Measurements from ENCODE around the gene TRAK1.
A peak's percentile ranks its signal among the peaks of the same experiment; 100 is the strongest.

Gene TRAK1

GRCh38 chr3:42190701-42191442 lies 99.7 kb downstream of the TRAK1 start:
- no peak for DNase-seq (ENCODE audit: insufficient read length, low spot score)
- TF ChIP-seq POU2F2 (IDR thresholded peaks at IDR 0.05; ENCODE audit: low read depth, low read length), result peak; percentile 61; the same call in 1 of the 2 replicates
- TF ChIP-seq SPI1 (IDR thresholded peaks at IDR 0.05; ENCODE audit: low read depth, low read length), result no peak
- FAIRE-seq, result peak; percentile 88

DNA sequence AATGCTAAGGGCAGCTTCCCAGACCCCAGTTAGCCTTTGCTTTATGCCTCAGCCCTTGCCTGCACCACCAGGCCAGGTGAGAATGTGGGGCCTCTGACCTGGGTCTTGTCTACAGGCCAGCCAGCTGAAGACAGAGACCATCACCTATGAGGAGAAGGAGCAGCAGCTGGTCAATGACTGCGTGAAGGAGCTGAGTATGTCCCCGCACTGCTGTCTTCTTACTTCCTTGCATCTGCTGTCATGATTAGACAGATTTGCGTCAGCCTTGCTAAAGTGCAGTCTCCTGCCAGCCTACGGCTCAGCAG lies 100.2 kb downstream of the TRAK1 start:
- no peak for TF ChIP-seq SPI1 (IDR thresholded peaks at IDR 0.05; ENCODE audit: low read depth, low read length)
- no peak for TF ChIP-seq POLR2AphosphoS5 (IDR thresholded peaks at IDR 0.05; ENCODE audit: low read depth, low read length)
- TF ChIP-seq POU2F2 (IDR thresholded peaks at IDR 0.05; ENCODE audit: low read depth, low read length), result no peak
- no peak for FAIRE-seq
- no peak for DNase-seq (ENCODE audit: insufficient read length, low spot score)

DNA sequence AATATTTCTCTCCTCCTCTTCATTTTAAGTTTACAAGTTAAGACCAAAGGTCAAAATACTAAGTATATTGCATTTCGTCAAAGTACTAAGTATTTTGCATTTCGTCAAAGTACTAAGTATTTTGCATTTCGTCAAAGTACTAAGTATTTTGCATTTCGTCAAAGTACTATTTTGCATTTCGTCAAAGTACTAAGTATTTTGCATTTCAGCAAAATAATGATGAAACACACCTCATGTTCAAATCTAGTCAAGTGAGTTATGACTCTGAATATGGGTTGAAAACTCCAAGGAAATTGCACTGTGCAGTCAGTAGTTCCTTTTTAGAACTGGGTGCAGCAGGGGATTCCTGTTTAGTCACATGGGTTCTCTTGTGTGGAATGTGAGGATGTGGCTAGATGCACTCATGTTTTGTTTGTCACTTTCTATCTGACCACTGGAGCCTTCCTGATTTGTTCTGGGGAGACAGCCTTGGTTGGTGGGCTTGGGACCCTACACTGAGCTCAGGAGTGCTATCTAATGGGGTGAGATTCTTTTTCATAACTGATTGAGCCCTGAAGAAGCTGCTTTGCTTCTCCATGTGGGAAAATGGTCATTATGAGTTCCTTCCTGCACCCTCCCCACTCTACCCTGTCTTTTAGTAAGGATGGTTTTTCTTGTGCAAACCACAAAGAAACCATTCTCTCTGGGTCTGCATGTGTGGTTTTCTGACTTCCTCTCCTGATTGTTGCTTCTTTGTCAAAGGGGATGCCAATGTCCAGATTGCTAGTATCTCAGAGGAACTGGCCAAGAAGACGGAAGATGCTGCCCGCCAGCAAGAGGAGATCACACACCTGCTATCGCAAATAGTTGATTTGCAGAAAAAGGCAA lies 101.4 kb downstream of the TRAK1 start:
- DNase-seq (ENCODE audit: insufficient read length, low spot score) (no peak), FAIRE-seq (peak; percentile 91)
- no peak for TF ChIP-seq POLR2AphosphoS5 (IDR thresholded peaks at IDR 0.05; ENCODE audit: low read depth, low read length)
- no peak for TF ChIP-seq POLR2A (IDR thresholded peaks at IDR 0.05; ENCODE audit: low read depth, low read length)
- peak; percentile 66; the same call in 1 of the 2 replicates for TF ChIP-seq POU2F2 (IDR thresholded peaks at IDR 0.05; ENCODE audit: low read depth, low read length)
- TF ChIP-seq SPI1 (IDR thresholded peaks at IDR 0.05; ENCODE audit: low read depth, low read length), result peak; percentile 91
- TF ChIP-seq TAF1 (IDR thresholded peaks at IDR 0.05; ENCODE audit: low read depth, low read length), result no peak

GRCh38 chr3:42194943-42195510 lies 103.9 kb downstream of the TRAK1 start:
- peak; percentile 81 for FAIRE-seq
- TF ChIP-seq POLR2A (IDR thresholded peaks at IDR 0.05; ENCODE audit: low read depth, low read length), result no peak
- TF ChIP-seq SPI1 (IDR thresholded peaks at IDR 0.05; ENCODE audit: low read depth, low read length), result peak; percentile 81

DNA sequence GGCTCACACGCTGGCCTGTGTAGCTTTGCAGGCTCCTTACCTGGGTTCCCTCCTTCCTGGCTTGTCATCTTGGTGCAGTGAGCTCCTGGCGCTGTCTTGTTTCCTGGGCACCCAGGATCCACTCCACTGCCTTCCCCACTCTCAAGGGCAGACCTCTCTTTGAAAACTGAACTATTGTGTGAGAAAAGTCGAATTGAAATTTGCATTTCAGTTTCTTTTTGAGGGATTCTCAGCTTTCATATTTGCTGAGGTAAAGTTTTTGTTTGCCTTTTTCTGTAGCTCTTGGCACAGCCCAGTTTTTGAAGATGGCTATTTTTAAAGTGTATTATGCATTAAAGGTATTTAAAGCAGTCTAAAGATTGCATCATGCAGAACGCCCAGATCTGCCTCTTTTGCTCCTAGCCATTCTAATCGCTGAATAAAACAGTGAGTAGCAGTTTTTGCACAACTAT lies 104.7 kb downstream of the TRAK1 start:
- TF ChIP-seq POU2F2 (IDR thresholded peaks at IDR 0.05; ENCODE audit: low read depth, low read length) (peak; percentile 91), POLR2A (IDR thresholded peaks at IDR 0.05; ENCODE audit: low read depth, low read length) (peak; percentile 37; the same call in 1 of the 2 replicates), TAF1 (IDR thresholded peaks at IDR 0.05; ENCODE audit: low read depth, low read length) (no peak), PAX5 (IDR thresholded peaks at IDR 0.05; ENCODE audit: insufficient read depth, low read length, severe bottlenecking) (peak; percentile 72), POLR2AphosphoS5 (IDR thresholded peaks at IDR 0.05; ENCODE audit: low read depth, low read length) (no peak), SPI1 (IDR thresholded peaks at IDR 0.05; ENCODE audit: low read depth, low read length) (no peak)
- DNase-seq (ENCODE audit: insufficient read length, low spot score) (no peak), FAIRE-seq (peak; percentile 93)

More at GRCh38 chr3:42194943-42195510, 103.9 kb downstream of the TRAK1 start:
- no peak for DNase-seq (ENCODE audit: insufficient read length, low spot score)

GRCh38 chr3:42198709-42199108 lies 107.6 kb downstream of the TRAK1 start:
- TF ChIP-seq POU2F2 (IDR thresholded peaks at IDR 0.05; ENCODE audit: low read depth, low read length), result no peak
- TF ChIP-seq SPI1 (IDR thresholded peaks at IDR 0.05; ENCODE audit: low read depth, low read length), result no peak
- no peak for TF ChIP-seq TAF1 (IDR thresholded peaks at IDR 0.05; ENCODE audit: low read depth, low read length)
- TF ChIP-seq POLR2A (IDR thresholded peaks at IDR 0.05; ENCODE audit: low read depth, low read length), result no peak
- no peak for TF ChIP-seq PAX5 (IDR thresholded peaks at IDR 0.05; ENCODE audit: insufficient read depth, low read length, severe bottlenecking)
- no peak for TF ChIP-seq POLR2AphosphoS5 (IDR thresholded peaks at IDR 0.05; ENCODE audit: low read depth, low read length)
- peak; percentile 47 for FAIRE-seq
- no peak for DNase-seq (ENCODE audit: insufficient read length, low spot score)

DNA sequence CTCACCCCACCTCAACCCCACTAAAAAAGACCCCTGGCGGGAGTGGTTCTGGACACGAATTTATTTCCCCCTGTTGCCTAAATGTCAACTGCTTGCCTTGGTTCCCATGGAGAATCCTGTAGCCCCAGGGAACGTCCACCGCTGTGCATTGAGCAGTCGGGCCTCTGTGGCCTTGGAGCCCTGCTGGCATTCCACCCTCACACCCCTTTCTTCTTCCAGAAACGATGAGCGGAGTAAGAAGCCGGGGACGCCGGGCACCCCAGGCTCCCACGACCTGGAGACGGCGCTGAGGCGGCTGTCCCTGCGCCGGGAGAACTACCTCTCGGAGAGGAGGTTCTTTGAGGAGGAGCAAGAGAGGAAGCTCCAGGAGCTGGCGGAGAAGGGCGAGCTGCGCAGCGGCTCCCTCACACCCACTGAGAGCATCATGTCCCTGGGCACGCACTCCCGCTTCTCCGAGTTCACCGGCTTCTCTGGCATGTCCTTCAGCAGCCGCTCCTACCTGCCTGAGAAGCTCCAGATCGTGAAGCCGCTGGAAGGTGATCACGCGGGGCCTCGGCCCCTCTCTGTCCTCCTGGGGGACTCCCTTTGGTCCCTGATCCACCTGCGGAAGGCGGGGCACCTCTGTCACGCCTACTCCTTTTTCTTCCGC lies 111.2 kb downstream of the TRAK1 start:
- no peak for DNase-seq (ENCODE audit: insufficient read length, low spot score)
- no peak for FAIRE-seq
- TF ChIP-seq PAX5 (IDR thresholded peaks at IDR 0.05; ENCODE audit: insufficient read depth, low read length, severe bottlenecking), result no peak
- TF ChIP-seq TAF1 (IDR thresholded peaks at IDR 0.05; ENCODE audit: low read depth, low read length), result no peak
- TF ChIP-seq POLR2A (IDR thresholded peaks at IDR 0.05; ENCODE audit: low read depth, low read length), result no peak
- no peak for TF ChIP-seq SPI1 (IDR thresholded peaks at IDR 0.05; ENCODE audit: low read depth, low read length)
- no peak for TF ChIP-seq POLR2AphosphoS5 (IDR thresholded peaks at IDR 0.05; ENCODE audit: low read depth, low read length)

DNA sequence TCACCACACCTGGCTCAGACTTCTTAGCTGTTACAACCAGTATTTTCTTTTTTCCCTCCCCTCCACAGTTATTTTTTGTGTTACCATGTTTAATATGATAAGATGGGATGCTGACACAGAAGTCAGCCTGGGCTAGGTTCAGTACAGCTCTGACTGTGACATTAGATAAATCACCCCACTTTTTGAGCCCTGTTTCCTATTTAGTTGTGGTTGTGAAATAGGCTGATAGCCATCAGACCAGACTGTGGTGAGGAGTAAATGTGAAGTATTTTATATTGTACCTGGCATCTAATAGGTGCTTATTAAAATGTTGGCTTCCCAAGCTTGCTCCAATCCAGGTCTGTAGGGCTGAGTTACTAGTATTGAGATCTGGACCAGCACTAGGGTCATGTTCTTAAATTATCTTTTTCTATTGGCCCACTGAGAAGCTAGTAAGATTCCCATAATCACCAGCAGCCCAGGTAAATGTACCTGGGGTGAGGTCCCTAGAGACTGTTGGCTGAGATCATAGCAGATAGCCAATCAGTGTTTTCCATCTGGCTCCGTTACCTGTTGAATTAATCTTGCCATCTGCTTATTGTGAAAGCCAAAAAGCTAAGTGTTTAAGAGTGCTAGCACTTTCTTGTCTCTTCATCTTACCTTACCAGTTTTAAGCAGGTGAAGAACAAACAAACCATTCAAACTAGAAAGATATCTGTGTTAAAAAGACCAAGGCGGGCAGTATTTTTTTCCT lies 113.9 kb downstream of the TRAK1 start:
- FAIRE-seq (peak; percentile 31), DNase-seq (ENCODE audit: insufficient read length, low spot score) (no peak)
- TF ChIP-seq PAX5 (IDR thresholded peaks at IDR 0.05; ENCODE audit: insufficient read depth, low read length, severe bottlenecking), result no peak
- TF ChIP-seq TAF1 (IDR thresholded peaks at IDR 0.05; ENCODE audit: low read depth, low read length), result no peak
- no peak for TF ChIP-seq POLR2AphosphoS5 (IDR thresholded peaks at IDR 0.05; ENCODE audit: low read depth, low read length)
- TF ChIP-seq SPI1 (IDR thresholded peaks at IDR 0.05; ENCODE audit: low read depth, low read length), result no peak
- TF ChIP-seq POU2F2 (IDR thresholded peaks at IDR 0.05; ENCODE audit: low read depth, low read length), result no peak
- TF ChIP-seq POLR2A (IDR thresholded peaks at IDR 0.05; ENCODE audit: low read depth, low read length), result no peak

Data from GM12891 (cell line).